GM18505 (cell line): Measurements from ENCODE around the gene DPY19L1.
"Not testable (repeated sequence)": the region's sequence is repeated elsewhere in the genome, so short reads cannot be mapped to it uniquely, and the experiment has no call there.

ENCODE experiments used
- ATAC-seq: cut with Tn5 transposase; IDR thresholded peaks from one replicate; pipeline ENCODE4 v1.9.1; 2021; ENCODE audit not compliant: unreplicated experiment
- POLR2A ChIP-seq: IDR thresholded peaks from 4 replicates; pipeline ENCODE4 v1.6.1; 2011; ENCODE audit warnings: borderline replicate concordance; ENCODE audit not compliant: insufficient read depth, insufficient read length; ENCODE audit errors: extremely low read depth

Gene DPY19L1

DNA sequence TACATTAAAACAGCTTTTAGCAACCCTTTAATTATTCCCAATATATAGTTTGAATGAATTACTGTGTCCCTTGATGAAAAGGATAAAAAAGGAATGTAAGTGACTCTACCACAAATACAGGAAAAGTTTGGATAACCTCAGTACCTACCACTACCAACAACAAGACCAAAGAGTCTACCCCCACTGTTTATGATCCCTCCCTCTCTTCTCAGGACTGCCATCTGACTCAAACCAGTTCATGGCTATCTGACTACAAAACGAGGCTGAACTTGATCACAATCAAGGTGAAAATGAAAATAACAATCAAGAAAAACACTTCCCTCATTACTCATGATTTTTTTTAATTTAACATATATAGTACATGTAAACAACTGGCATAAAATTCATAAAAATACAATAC lies 108.7 kb downstream of the DPY19L1 start:
- no peak for ATAC-seq
- TF ChIP-seq POLR2A = no peak

DNA sequence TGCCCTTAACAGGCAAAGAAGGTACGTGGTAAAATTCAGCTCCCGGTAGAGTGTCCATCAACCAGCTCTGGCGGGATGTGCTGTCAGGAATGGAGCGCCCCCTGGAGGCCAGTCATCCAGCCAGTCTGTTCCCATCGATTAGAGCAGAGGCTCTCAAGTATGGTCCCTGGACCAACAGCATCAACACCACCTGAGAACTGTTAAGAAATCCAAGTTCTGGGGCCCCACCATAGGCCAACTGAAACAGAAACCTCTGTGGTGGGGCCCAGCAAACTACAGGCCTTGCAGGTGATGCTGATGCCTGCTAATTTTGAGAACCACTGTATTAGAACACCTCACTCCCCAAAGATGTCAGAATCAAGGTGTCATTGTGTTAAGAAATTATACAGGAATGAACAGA lies 109.2 kb downstream of the DPY19L1 start:
- peak; percentile 74 for ATAC-seq

GRCh38 chr7:34920470-34920869 lies 116.8 kb downstream of the DPY19L1 start:
- not testable (repeated sequence) for ATAC-seq

More for the DNA sequence above, 109.2 kb downstream of the DPY19L1 start:
- TF ChIP-seq POLR2A = no peak

DNA sequence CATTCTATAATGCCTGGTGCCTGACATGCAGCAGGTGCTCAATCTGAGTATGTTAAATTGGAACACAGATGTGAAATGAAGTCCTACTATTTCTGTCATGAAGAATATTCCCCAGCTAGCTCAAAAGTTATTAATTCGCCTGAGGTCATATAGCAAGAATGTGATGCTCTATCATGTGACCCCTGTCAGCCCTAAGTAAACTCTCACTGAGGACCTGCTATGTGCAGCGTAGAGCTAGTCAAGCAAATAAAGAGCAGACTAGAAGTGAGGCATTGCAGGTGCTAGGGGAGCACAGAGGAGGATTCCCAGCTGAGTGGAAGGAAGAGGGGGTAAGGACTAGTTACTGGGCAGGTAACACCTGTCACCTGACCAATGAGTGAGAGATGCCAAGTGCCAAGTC lies 118.2 kb downstream of the DPY19L1 start:
- ATAC-seq = not testable (repeated sequence)

DNA sequence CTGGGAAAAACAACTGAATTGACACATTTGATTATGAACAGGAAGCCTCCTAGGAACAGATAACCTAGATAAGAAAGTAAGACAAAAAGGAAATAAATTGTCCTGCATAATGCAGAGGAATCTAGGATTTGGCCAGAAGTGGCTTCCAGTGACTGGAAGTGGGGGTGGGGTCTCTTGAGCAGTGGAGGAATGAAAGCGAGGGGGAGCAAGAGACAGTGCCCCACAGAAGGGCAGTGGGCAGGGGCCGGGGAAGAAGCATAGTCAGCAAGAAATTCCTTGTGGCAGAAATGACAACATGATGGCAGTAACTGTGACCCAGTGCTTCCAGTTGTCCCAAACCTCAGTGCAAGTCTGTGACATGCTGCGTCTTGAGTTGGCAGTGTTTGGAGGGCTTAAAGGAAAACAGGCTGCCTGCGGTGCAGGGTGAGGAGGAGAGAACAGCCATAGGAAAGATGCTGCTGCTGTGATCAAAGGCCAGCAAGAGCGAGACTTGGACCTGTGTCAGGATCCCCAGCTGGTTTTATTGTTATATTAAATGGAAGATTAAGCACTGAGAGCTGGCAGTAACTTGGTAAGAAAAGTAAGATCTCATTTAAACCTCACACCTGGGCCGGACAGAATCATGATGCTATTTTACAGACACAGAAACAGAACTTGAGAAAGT lies 119.0 kb downstream of the DPY19L1 start:
- not testable (repeated sequence) for ATAC-seq

DNA sequence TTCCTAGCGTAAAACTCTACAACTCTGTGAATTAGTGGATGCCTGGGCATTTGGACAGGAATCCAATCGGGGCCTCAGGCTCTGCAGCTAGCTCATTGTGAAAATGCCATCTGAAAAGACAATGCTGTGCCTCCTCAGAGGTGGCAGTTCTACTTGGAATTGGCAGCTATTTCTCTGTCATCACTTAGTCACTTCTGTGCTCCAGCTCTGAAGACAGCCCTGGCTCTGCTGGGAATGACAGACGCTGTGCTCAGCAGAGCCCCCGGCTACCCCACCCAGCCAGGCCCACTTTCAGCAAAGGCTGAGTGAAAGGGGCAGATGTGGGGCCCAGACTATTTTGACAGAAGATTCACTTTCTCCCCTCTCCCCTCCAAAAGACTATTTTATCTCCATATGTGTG lies 119.8 kb downstream of the DPY19L1 start:
- not testable (repeated sequence) for ATAC-seq

- TF ChIP-seq POLR2A = no peak
- ATAC-seq = no peak
These were observed 121.0 kb downstream of the DPY19L1 start for GRCh38 chr7:34916267-34916666.

GRCh38 chr7:34912236-34912635 lies 125.0 kb downstream of the DPY19L1 start:
- TF ChIP-seq POLR2A = no peak
- ATAC-seq = no peak

GRCh38 chr7:34906266-34906850 lies 130.9 kb downstream of the DPY19L1 start:
- ATAC-seq = not testable (repeated sequence)

DNA sequence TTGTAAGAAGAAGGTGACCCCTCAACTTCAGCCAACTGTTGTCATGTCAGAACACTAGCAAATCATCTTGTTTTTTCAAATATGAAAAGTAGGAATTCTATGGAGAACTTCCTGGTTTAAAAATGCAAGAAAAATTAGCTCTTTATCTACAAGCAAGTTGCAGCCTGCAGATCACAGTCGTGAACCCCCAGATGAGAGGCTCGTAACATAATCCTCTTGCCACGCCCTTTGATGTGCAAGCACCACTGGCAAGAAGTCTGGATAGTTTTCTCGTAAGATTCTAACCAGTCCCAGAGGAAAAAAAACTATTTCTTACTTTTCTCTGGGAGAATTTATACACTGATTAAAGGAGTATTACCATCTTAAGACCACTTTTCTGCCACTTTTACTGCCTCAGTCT lies 132.3 kb downstream of the DPY19L1 start:
- ATAC-seq = no peak
- TF ChIP-seq POLR2A = no peak

DNA sequence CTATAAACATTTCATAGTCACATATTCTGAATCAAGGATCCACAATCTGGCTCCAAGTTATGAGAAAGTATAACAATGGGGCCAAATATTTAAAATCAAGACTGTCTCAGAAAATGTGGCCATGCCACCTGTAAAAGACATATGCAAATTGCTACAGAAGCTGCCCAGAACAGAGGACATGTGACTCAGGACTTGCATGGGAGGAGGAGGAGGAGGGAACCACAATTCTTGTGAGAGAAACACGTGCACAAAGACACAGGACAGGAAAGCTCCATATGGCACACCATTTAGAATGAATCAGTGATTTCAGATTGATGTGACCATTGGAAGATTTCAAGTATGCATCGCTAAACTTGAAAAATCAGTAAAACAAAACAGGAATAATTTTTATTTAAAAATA lies 133.4 kb downstream of the DPY19L1 start:
- not testable (repeated sequence) for ATAC-seq

DNA sequence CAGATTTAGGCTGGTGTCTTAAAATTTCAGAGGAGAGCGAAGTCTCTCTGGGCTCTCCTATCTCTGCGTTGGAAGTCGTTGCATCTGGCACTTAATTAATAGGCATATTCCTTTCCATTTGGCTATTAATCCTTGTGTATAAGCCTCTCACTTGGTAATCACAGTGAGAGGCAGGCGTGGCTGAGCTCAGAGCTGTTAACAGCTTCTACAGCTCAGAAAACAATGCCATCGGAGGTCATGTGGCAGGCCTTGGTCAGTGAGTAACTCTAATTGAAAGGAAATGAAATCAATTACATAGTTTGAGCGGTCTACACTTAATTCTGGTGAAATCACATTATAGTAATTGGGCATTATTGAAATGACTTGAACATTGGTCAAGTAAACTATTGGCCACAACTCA lies 135.1 kb downstream of the DPY19L1 start:
- no peak for ATAC-seq
- no peak for TF ChIP-seq POLR2A

DNA sequence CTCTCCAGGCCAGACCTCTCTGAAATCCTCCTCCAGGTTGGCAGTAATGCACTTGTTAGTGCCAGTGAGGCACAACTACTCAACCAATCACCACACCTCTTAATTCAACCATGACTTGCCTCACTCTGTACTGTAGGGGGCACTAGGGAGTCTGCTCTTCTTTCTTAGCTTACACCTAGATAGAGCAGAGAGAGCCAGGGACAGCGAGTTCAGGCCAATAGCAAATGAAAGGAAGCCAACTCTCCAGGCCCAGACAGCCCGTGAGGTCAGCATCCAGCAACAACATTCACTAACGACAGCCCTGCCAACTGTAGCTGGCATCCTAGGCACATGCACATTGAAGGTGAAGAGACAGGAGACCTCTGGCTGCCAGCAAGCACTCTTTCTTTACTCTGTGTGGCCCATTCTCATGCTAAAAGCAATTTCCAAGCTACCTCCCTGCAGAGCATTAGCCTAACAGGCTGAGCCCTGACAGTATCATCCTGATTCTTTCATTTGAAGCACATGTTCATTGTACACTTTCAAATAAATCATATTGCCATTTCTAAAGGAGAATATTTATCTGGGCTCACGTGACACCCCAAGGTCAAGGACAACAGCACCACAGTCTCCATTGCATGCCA lies 136.3 kb downstream of the DPY19L1 start:
- ATAC-seq = no peak
- no peak for TF ChIP-seq POLR2A

DNA sequence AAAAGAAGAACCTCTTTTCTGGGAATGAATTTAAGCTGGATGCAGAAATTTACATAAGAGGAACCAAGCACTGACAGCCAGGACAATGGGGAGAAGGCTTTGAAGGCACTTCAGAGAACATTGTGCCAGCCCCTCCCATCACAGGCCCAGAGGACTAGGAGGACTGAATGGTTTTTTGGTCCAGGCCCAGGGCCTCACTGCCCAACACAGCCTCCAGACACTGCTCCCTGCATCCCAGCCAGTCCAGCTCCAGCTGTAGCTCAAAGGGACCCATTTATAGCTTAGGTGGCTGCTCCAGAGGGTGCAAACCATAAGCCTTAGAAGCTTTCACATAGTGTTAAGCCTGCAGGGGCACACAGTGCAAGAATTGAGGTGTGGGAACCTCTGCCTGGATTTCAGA lies 142.1 kb downstream of the DPY19L1 start:
- TF ChIP-seq POLR2A = no peak
- ATAC-seq = no peak

- TF ChIP-seq POLR2A = no peak
- no peak for ATAC-seq
These were observed 147.3 kb downstream of the DPY19L1 start for GRCh38 chr7:34889951-34890350.
